ENCODE results near the gene NASP. TPM values are rescaled to one million over a fixed set of nuclear protein-coding genes. Genes with fewer than 3 reads are reported as not detected.

NASP gene
- total RNA-seq, 1 donor from 2014 or later = 185 TPM

DNA sequence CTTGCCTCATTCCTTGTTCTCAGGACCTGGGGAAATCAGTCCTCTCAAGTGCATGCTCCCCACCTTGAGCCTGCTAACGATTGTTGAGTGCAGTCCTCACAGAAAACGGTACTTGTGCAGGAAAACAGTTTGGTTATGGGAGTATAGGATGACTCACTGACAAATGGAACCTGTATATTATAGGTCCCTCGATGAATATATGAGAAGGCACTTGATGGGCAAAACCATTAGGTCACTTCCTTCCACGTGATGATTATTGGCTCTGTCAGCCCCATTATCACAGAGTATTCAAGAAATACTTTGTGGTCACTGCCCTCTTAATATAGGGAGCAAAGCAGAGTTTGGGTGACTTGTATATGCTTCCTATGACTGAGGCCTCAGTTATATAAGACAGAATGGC, 33.8 kb downstream of the NASP start:
- Mint-ChIP-seq H3K4me3 (no peak overlapping the region), H3K27ac (no peak overlapping the region), H3K9me3 (no peaks in the 10 kb centered on the region), H3K27me3 (ENCODE audit: low read depth) (no peaks in the 10 kb centered on the region), H3K4me1 (no peaks in the 10 kb centered on the region), H3K36me3 (peaks cover 31% of the 10 kb centered on the region)
- TF ChIP-seq, protein P1, sequence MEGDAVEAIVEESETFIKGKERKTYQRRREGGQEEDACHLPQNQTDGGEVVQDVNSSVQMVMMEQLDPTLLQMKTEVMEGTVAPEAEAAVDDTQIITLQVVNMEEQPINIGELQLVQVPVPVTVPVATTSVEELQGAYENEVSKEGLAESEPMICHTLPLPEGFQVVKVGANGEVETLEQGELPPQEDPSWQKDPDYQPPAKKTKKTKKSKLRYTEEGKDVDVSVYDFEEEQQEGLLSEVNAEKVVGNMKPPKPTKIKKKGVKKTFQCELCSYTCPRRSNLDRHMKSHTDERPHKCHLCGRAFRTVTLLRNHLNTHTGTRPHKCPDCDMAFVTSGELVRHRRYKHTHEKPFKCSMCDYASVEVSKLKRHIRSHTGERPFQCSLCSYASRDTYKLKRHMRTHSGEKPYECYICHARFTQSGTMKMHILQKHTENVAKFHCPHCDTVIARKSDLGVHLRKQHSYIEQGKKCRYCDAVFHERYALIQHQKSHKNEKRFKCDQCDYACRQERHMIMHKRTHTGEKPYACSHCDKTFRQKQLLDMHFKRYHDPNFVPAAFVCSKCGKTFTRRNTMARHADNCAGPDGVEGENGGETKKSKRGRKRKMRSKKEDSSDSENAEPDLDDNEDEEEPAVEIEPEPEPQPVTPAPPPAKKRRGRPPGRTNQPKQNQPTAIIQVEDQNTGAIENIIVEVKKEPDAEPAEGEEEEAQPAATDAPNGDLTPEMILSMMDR (IDR thresholded peaks at IDR 0.05; ENCODE audit: unreplicated experiment) = no peak
- DNase-seq (ENCODE audit: low spot score in 2 of 2, unreplicated experiment in 2 of 2) = no peak

DNA sequence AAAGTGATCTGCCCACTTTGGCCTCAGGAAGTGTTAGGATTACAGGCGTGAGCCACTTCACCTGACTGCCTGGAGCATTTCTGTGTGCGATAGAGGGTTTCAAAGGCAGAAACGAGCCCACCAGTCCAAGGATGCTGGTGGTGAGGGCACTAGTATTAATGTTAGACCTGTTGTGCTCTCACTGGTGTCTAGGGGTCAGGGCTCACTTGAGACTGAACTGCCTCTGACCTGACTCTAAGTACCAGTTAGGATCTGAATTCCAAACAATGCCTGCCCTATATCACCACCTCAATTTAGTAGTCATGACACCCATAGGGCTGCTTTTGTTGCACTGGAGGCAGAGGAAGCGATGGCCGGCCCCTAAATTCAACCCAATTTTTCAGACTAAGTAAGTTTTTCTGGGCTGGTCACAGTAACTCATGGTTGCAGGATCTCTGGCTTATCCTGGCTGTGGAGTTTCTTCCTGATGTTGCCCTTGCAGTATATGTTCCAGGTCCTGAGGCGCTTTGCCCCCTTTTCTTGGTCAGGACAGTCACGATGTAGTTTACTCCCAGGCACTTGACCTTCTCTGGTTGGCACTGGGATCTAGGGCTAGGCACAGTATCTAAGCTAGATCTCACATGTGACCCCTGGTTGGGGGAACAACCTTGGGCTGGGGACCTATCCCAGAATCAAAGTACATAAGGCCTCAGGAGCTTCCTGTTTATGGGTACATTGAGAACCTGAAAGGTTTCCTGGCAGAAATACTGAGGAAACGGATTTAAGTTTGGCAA, 35.5 kb downstream of the NASP start:
- TF ChIP-seq, protein P1 (IDR thresholded peaks at IDR 0.05; ENCODE audit: unreplicated experiment) = no peak
- H3K36me3 Mint-ChIP-seq = peaks cover 29% of the 10 kb centered on the region
- peak overlapping the region; percentile 16 for H3K27ac Mint-ChIP-seq
- H3K9me3 Mint-ChIP-seq = no peaks in the 10 kb centered on the region
- no peak overlapping the region for H3K4me3 Mint-ChIP-seq
- H3K27me3 Mint-ChIP-seq (ENCODE audit: low read depth) = no peaks in the 10 kb centered on the region
- H3K4me1 Mint-ChIP-seq = no peaks in the 10 kb centered on the region
- DNase-seq (ENCODE audit: low spot score in 2 of 2, unreplicated experiment in 2 of 2) = no peak

DNA sequence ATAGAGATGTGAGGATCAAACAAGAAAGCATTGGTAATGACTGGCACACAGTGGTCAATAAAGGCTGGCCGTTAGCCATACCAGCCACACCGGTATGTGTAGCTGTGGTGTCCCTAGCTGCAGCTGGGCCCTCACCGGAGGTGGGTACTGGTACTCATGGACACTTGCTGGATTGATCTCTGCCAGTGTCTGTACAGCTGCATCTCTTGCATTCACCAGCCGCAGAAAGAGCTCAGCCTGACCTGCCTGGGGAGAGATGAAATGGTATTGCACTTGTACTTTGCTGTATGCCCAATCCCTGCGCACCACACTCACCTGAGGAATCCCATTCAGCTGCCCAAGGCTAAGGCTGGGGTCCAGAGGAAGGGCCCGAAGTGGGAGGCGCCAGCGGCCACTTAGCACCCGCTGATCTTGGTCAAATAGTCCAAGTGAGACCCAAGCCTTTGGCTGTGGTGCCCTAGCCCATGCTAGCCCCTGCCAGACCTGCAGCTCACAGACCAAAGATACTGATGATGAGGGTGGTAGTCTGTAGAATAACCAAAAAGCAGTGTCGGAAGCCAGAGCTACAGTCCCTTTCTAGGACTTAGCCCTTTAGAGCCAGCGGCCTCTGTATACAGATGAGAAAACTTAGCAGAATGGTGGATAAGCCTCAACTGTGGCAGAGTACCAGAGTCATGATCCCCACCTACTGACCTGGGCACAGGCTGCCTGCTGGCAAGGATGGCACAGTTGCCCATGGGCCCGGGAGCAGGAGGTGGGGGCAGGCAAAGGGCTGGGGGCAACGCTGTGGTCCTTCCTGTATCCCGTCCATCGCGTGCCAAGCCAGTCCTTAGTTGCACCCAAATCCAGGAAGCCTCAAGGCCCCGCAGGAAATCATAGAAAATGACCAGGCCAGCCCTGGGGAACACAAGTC, 37.0 kb downstream of the NASP start:
- TF ChIP-seq, protein P1 (IDR thresholded peaks at IDR 0.05; ENCODE audit: unreplicated experiment) = no peak
- Mint-ChIP-seq H3K9me3 (no peaks in the 10 kb centered on the region), H3K4me1 (no peaks in the 10 kb centered on the region), H3K27me3 (ENCODE audit: low read depth) (no peaks in the 10 kb centered on the region), H3K27ac (no peak overlapping the region), H3K36me3 (peaks cover 28% of the 10 kb centered on the region), H3K4me3 (no peak overlapping the region)
- DNase-seq (ENCODE audit: low spot score in 2 of 2, unreplicated experiment in 2 of 2) = no peak

DNA sequence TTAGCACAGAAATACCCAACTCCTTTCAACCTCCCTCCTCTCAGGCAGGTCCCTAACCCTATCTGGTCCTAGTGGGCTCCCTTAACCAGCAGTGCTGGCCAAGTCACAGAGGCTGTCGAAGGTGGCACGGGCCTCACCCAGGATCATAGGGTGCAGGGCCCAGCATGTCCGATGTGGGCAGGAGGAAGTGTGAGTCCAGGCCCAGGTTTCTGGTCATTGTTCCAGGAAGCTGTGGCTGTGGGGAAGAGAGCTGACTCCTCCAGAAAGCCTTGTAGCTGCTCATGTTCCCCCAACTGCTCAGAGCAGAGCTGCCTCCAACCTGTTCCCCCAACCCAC, 37.6 kb downstream of the NASP start:
- Mint-ChIP-seq H3K27ac (peak overlapping the region; percentile 21), H3K4me1 (no peaks in the 10 kb centered on the region), H3K9me3 (no peaks in the 10 kb centered on the region), H3K27me3 (ENCODE audit: low read depth) (no peaks in the 10 kb centered on the region), H3K36me3 (peaks cover 23% of the 10 kb centered on the region), H3K4me3 (no peak overlapping the region)
- TF ChIP-seq, protein P1 (IDR thresholded peaks at IDR 0.05; ENCODE audit: unreplicated experiment) = no peak
- DNase-seq (ENCODE audit: low spot score in 2 of 2, unreplicated experiment in 2 of 2) = no peak

DNA sequence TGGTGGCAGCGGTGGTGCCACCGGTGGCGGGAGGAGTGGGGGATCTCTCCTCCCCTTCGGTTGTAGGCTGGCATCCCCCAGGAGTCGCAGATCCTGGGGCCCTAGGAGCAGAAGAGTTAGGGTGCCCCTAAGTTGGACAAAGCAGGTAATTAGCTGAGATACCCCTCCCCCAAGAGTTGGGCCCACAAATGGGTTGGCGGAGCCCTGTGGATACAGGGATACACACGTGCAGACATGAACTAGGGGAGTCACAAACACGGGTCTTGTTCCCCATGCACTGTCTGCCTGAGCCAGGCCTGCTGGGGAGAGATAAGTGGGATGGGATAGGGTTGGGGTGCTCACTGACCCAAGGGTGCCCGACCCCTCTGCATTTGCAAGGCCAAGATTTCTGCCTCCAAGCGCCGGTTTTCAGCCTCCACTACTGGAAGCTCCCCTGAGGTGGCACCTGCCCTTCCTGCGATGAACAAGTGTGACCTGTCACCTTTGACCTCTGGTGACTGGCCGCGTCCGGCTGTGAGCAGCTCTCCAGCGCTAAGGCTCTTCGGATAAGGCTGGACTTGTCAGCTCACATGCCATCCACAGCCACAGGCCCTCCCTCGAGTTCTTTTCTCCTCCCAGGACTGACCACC, 38.2 kb downstream of the NASP start:
- DNase-seq (ENCODE audit: low spot score in 2 of 2, unreplicated experiment in 2 of 2) = no peak
- no peaks in the 10 kb centered on the region for H3K4me1 Mint-ChIP-seq
- peaks cover 24% of the 10 kb centered on the region for H3K36me3 Mint-ChIP-seq
- no peak overlapping the region for H3K4me3 Mint-ChIP-seq
- H3K27ac Mint-ChIP-seq = peak overlapping the region; percentile 21
- TF ChIP-seq, protein P1 (IDR thresholded peaks at IDR 0.05; ENCODE audit: unreplicated experiment) = no peak
- no peaks in the 10 kb centered on the region for H3K27me3 Mint-ChIP-seq (ENCODE audit: low read depth)
- no peaks in the 10 kb centered on the region for H3K9me3 Mint-ChIP-seq
